ENCODE results near the gene LGALSL.

The LGALSL gene

DNA sequence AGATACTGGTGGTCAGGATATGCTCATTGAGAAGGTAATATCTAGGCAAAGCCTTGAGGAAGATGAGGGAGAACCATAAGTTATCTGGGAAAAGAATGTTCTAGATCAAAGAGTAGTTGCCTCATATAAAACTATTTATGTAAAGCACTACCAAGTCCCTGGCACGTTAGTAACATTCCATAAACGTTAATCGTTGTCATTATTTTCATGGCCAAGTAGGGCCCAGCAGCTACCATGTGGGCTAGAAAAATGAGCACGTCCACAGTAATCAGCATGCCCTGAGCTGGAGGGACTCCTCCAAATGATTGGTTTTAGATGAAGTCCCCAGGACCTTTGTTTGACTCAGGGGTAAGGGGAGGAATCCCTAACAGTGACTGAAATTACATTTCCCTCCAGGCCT is 37.5 kb downstream of the LGALSL start:
- H3K4me3 ChIP-seq (ENCODE audit: low read length in 2 of 2) = no peak overlapping the region
- H3K9ac ChIP-seq (ENCODE audit: low read depth in 1 of 2, low read length in 2 of 2) = no peak overlapping the region
- no peaks in the 10 kb centered on the region for H3K27me3 ChIP-seq (ENCODE audit: control insufficient read depth in 2 of 2, insufficient read depth in 2 of 2, low read length in 2 of 2)
- H3K27ac ChIP-seq (ENCODE audit: low read depth in 2 of 2, low read length in 2 of 2) = no peak overlapping the region
- H3K36me3 ChIP-seq (ENCODE audit: control insufficient read depth in 2 of 2, insufficient read depth in 2 of 2, low read length in 2 of 2) = no peaks in the 10 kb centered on the region
- no peaks in the 10 kb centered on the region for H3K9me3 ChIP-seq (ENCODE audit: control insufficient read depth in 2 of 2, low read length in 2 of 2)
- peaks cover 0 to 5% of the 10 kb centered on the region in 2 donors for H3K4me1 ChIP-seq (ENCODE audit: control insufficient read depth in 2 of 2, insufficient read depth in 2 of 2, low read length in 2 of 2)

DNA sequence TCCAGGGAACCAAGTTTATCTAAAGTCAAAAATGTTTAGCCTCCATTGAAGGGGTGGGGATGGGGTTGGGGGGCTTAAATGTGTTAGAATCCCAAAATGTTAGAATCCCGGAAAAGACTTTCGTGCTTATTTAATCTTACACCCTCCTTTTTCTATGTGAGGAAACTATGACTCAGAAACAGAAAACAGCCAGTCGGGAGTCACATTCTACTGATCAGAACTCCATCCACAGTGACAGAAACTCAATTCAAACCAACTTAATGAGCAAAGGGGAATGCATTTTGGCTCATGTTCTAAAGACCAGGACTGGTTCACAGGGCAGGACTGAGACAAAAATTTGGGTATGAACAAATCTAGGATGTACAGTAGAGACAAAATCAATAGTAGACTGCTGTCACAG is 38.3 kb downstream of the LGALSL start:
- Histone ChIP-seq H3K9ac (ENCODE audit: low read depth in 1 of 2, low read length in 2 of 2) (no peak overlapping the region), H3K27ac (ENCODE audit: low read depth in 2 of 2, low read length in 2 of 2) (no peak overlapping the region), H3K4me1 (ENCODE audit: control insufficient read depth in 2 of 2, insufficient read depth in 2 of 2, low read length in 2 of 2) (peaks cover 0 to 5% of the 10 kb centered on the region in 2 donors), H3K36me3 (ENCODE audit: control insufficient read depth in 2 of 2, insufficient read depth in 2 of 2, low read length in 2 of 2) (no peaks in the 10 kb centered on the region), H3K4me3 (ENCODE audit: low read length in 2 of 2) (no peak overlapping the region), H3K27me3 (ENCODE audit: control insufficient read depth in 2 of 2, insufficient read depth in 2 of 2, low read length in 2 of 2) (peaks cover 0 to 1% of the 10 kb centered on the region in 2 donors), H3K9me3 (ENCODE audit: control insufficient read depth in 2 of 2, low read length in 2 of 2) (no peaks in the 10 kb centered on the region)

DNA sequence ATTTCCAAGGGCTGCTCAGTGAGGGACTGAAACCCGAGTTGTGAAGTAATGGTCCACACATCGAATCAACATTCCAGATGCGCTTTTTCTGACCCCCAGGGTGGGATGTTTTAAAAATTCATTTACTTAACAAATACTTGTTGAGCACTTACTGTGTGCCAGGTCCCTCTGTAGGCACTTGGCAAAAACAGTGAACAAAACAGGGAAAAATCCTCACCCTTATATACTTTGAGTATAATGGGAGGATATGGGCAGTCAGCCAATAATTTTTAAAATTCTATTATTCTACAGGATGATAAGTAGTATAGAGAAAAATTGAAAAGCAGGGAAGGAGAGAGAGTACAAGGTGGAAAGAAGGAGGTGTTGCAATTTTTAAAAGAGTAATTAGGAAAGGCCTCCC is 38.9 kb downstream of the LGALSL start:
- Histone ChIP-seq H3K27me3 (ENCODE audit: control insufficient read depth in 2 of 2, insufficient read depth in 2 of 2, low read length in 2 of 2) (peaks cover 0 to 3% of the 10 kb centered on the region in 2 donors), H3K9me3 (ENCODE audit: control insufficient read depth in 2 of 2, low read length in 2 of 2) (no peaks in the 10 kb centered on the region)

DNA sequence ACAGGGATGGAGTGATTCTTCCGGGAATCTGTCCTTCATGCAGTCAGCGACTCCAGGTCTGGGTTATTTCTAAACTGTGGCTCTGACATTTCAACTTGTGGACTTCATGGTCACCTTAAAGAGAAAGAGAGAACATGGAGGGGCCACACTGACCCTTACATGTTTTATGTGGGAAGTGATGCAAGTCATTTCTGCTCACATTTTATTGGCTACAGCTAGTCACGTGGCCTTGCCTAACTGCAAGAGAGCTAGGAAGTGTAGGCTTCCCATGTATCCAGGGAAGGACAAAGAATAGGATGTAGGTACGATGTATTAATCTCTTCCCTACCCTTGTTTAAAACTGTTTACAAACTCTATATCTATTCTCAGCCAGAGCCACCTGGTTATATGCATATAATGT is 39.8 kb downstream of the LGALSL start:
- Histone ChIP-seq H3K4me3 (ENCODE audit: low read length in 2 of 2) (no peak overlapping the region), H3K9me3 (ENCODE audit: control insufficient read depth in 2 of 2, low read length in 2 of 2) (no peaks in the 10 kb centered on the region), H3K27ac (ENCODE audit: low read depth in 2 of 2, low read length in 2 of 2) (no peak overlapping the region), H3K36me3 (ENCODE audit: control insufficient read depth in 2 of 2, insufficient read depth in 2 of 2, low read length in 2 of 2) (no peaks in the 10 kb centered on the region), H3K4me1 (ENCODE audit: control insufficient read depth in 2 of 2, insufficient read depth in 2 of 2, low read length in 2 of 2) (no peaks in the 10 kb centered on the region), H3K27me3 (ENCODE audit: control insufficient read depth in 2 of 2, insufficient read depth in 2 of 2, low read length in 2 of 2) (peaks cover 0 to 3% of the 10 kb centered on the region in 2 donors), H3K9ac (ENCODE audit: low read depth in 1 of 2, low read length in 2 of 2) (no peak overlapping the region)

More for the DNA sequence above, 38.9 kb downstream of the LGALSL start:
- Histone ChIP-seq H3K4me3 (ENCODE audit: low read length in 2 of 2) (no peak overlapping the region), H3K9ac (ENCODE audit: low read depth in 1 of 2, low read length in 2 of 2) (no peak overlapping the region), H3K4me1 (ENCODE audit: control insufficient read depth in 2 of 2, insufficient read depth in 2 of 2, low read length in 2 of 2) (peaks cover 0 to 3% of the 10 kb centered on the region in 2 donors), H3K36me3 (ENCODE audit: control insufficient read depth in 2 of 2, insufficient read depth in 2 of 2, low read length in 2 of 2) (no peaks in the 10 kb centered on the region), H3K27ac (ENCODE audit: low read depth in 2 of 2, low read length in 2 of 2) (no peak overlapping the region)

DNA sequence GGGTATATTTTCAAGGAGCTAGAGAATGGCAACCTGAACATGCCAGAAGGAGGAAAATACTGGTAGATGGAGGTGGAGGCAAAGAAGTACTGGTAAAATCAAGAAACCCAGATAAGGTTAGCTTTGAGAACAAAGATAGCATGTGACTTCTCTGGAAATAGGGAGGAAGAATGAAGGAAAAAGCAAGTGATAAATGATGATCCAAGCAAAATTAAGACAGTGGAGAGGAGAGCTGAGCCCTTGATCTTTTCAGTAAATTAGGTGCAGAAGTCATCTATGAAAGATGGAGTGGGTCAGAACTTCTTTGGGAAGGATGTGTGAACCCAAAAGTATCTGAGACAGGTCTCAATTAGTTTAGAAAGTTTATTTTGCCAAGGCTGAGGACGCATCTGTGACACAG is 44.5 kb downstream of the LGALSL start:
- Histone ChIP-seq H3K9ac (ENCODE audit: low read depth in 1 of 2, low read length in 2 of 2) (no peak overlapping the region), H3K27me3 (ENCODE audit: control insufficient read depth in 2 of 2, insufficient read depth in 2 of 2, low read length in 2 of 2) (peaks cover 0 to 3% of the 10 kb centered on the region in 2 donors), H3K9me3 (ENCODE audit: control insufficient read depth in 2 of 2, low read length in 2 of 2) (no peaks in the 10 kb centered on the region), H3K36me3 (ENCODE audit: control insufficient read depth in 2 of 2, insufficient read depth in 2 of 2, low read length in 2 of 2) (no peaks in the 10 kb centered on the region), H3K4me1 (ENCODE audit: control insufficient read depth in 2 of 2, insufficient read depth in 2 of 2, low read length in 2 of 2) (no peaks in the 10 kb centered on the region), H3K4me3 (ENCODE audit: low read length in 2 of 2) (no peak overlapping the region), H3K27ac (ENCODE audit: low read depth in 2 of 2, low read length in 2 of 2) (no peak overlapping the region)

DNA sequence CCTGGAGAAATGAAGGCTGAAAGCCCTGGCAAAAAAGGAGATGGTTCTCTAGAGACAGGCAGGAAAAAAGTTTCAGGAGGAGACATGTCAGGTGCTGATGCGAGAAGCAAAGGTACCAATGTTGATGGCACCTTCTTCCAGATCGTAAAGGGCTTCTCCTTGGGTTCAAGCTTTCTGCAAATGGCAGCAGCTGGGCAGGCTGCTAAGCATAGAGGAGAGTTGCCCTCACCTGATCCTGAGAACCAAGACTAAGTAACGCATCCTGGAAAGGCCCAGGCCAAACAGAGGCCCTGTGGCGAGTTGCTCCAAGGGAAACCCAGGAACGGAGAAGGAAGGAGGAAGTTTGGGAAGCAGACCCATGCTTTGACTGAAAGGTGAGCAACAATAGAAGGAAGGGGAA is 46.6 kb downstream of the LGALSL start:
- H3K4me1 ChIP-seq (ENCODE audit: control insufficient read depth in 2 of 2, insufficient read depth in 2 of 2, low read length in 2 of 2) = no peaks in the 10 kb centered on the region

DNA sequence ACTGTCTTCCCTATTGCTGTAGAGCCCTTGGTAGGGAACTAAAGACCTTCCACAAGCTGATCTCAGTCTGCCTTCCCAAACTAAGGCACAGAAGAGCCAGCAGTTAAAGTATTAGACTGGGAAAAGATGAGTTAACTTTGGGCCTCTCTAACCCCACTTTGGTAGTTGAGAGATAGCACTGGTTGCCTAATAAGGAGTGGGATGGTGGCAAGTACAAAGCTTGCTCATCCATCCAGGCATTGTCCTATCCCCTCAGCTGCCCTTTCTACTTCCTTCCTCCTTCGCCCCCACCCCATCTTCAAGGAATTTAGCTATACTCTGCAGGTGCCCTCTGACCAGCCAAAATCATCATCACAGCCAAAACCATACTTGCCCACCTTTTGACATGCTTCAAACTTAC is 48.0 kb downstream of the LGALSL start:
- H3K4me1 ChIP-seq (ENCODE audit: control insufficient read depth in 2 of 2, insufficient read depth in 2 of 2, low read length in 2 of 2) = no peaks in the 10 kb centered on the region
- no peak overlapping the region for H3K27ac ChIP-seq (ENCODE audit: low read depth in 2 of 2, low read length in 2 of 2)
- H3K27me3 ChIP-seq (ENCODE audit: control insufficient read depth in 2 of 2, insufficient read depth in 2 of 2, low read length in 2 of 2) = peaks cover 0 to 3% of the 10 kb centered on the region in 2 donors
- no peak overlapping the region for H3K4me3 ChIP-seq (ENCODE audit: low read length in 2 of 2)
- no peaks in the 10 kb centered on the region for H3K36me3 ChIP-seq (ENCODE audit: control insufficient read depth in 2 of 2, insufficient read depth in 2 of 2, low read length in 2 of 2)
- no peaks in the 10 kb centered on the region for H3K9me3 ChIP-seq (ENCODE audit: control insufficient read depth in 2 of 2, low read length in 2 of 2)
- no peak overlapping the region for H3K9ac ChIP-seq (ENCODE audit: low read depth in 1 of 2, low read length in 2 of 2)

More for the DNA sequence above, 46.6 kb downstream of the LGALSL start:
- Histone ChIP-seq H3K36me3 (ENCODE audit: control insufficient read depth in 2 of 2, insufficient read depth in 2 of 2, low read length in 2 of 2) (no peaks in the 10 kb centered on the region), H3K9me3 (ENCODE audit: control insufficient read depth in 2 of 2, low read length in 2 of 2) (no peaks in the 10 kb centered on the region), H3K9ac (ENCODE audit: low read depth in 1 of 2, low read length in 2 of 2) (no peak overlapping the region), H3K27ac (ENCODE audit: low read depth in 2 of 2, low read length in 2 of 2) (no peak overlapping the region), H3K27me3 (ENCODE audit: control insufficient read depth in 2 of 2, insufficient read depth in 2 of 2, low read length in 2 of 2) (peaks cover 0 to 3% of the 10 kb centered on the region in 2 donors), H3K4me3 (ENCODE audit: low read length in 2 of 2) (no peak overlapping the region)

DNA sequence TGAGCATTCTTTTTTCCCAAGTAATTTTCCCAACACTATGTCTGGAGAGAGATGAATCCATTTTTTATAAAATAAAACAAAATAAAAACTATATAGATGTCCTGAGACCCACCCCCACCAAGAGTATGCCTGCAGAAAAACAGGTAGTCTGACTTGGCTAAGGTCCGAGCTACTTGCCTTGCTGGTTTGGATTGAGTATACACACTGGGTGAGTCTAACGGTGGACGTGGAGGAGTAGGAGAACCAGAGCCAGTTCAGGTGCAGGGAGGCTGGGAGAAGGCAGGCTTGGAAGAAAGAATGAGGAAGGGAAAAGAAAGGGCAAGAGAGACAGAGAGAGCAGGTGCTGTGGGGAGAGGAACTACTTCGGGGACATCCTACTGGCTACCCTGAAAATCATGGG is 48.9 kb downstream of the LGALSL start:
- Histone ChIP-seq H3K4me1 (ENCODE audit: control insufficient read depth in 2 of 2, insufficient read depth in 2 of 2, low read length in 2 of 2) (no peaks in the 10 kb centered on the region), H3K9me3 (ENCODE audit: control insufficient read depth in 2 of 2, low read length in 2 of 2) (no peaks in the 10 kb centered on the region), H3K27me3 (ENCODE audit: control insufficient read depth in 2 of 2, insufficient read depth in 2 of 2, low read length in 2 of 2) (no peaks in the 10 kb centered on the region), H3K4me3 (ENCODE audit: low read length in 2 of 2) (no peak overlapping the region), H3K9ac (ENCODE audit: low read depth in 1 of 2, low read length in 2 of 2) (no peak overlapping the region), H3K27ac (ENCODE audit: low read depth in 2 of 2, low read length in 2 of 2) (no peak overlapping the region), H3K36me3 (ENCODE audit: control insufficient read depth in 2 of 2, insufficient read depth in 2 of 2, low read length in 2 of 2) (no peaks in the 10 kb centered on the region)

DNA sequence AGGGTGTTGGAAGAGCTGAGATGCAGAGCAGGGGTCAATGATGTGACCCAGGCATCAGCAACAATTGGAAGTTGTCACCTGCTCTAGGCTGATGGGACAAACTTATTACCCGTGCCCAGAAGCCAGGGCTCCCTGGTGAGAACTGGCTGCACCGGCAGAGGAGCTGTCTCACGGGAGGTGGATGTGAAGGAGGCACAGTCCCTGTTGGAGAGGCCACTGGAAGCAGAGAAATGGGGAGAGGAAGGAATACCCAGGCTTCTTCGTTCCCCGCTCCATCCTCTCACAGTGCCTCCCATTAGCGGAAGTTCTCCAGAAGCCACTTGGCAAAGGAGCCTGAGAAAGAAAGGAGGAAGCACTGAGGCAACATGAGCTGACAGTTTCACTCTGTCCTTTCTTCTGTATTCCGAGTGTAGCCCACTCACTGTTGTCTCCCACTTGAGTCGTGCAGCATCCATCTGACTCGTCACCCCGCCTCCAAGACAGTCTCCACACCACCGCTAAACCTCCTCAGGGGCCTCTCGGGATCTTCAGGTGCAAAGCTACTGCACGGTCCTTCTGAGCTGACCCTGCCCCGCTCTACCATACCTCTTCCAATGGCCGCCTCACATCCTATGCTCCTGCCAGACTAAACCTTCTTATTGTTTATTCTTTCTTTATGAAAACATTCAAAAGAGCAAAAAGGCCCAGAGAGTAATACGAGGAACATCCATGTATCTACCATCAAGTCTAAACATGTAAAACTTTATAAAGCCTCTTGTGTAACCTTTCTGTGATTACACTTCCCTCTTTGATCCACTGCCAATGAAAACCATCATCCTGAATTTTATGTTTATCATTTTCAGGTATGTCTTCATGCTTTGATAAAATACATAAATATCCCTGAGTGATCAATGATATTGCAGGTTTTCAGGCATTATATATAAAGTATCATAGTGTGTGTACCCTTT is 51.1 kb downstream of the LGALSL start:
- H3K9ac ChIP-seq (ENCODE audit: low read depth in 1 of 2, low read length in 2 of 2) = no peak overlapping the region
- no peaks in the 10 kb centered on the region for H3K9me3 ChIP-seq (ENCODE audit: control insufficient read depth in 2 of 2, low read length in 2 of 2)
- no peak overlapping the region for H3K27ac ChIP-seq (ENCODE audit: low read depth in 2 of 2, low read length in 2 of 2)
- no peaks in the 10 kb centered on the region for H3K4me1 ChIP-seq (ENCODE audit: control insufficient read depth in 2 of 2, insufficient read depth in 2 of 2, low read length in 2 of 2)
- H3K27me3 ChIP-seq (ENCODE audit: control insufficient read depth in 2 of 2, insufficient read depth in 2 of 2, low read length in 2 of 2) = no peaks in the 10 kb centered on the region
- no peak overlapping the region for H3K4me3 ChIP-seq (ENCODE audit: low read length in 2 of 2)
- no peaks in the 10 kb centered on the region for H3K36me3 ChIP-seq (ENCODE audit: control insufficient read depth in 2 of 2, insufficient read depth in 2 of 2, low read length in 2 of 2)

DNA sequence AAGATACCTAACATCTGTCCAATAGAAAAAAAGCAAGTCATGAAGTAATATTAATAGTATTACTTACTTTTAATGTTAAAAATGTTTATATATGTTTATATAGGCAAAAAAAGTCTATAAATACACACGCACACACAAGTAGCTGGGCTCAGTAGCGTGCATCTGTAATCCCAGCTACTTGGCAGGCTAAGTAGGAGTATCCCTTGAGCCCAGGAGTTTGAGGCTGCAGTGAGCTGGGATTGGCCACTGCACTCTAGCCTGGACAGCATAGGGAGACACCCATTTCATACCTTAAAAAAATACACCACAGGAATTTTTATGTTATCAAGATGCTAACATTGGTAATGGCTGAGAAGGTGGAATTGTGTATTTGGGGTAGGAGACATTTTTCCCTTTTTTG is 52.7 kb downstream of the LGALSL start:
- Histone ChIP-seq H3K36me3 (ENCODE audit: control insufficient read depth in 2 of 2, insufficient read depth in 2 of 2, low read length in 2 of 2) (no peaks in the 10 kb centered on the region), H3K4me1 (ENCODE audit: control insufficient read depth in 2 of 2, insufficient read depth in 2 of 2, low read length in 2 of 2) (no peaks in the 10 kb centered on the region), H3K27ac (ENCODE audit: low read depth in 2 of 2, low read length in 2 of 2) (no peak overlapping the region), H3K9me3 (ENCODE audit: control insufficient read depth in 2 of 2, low read length in 2 of 2) (no peaks in the 10 kb centered on the region), H3K27me3 (ENCODE audit: control insufficient read depth in 2 of 2, insufficient read depth in 2 of 2, low read length in 2 of 2) (no peaks in the 10 kb centered on the region), H3K4me3 (ENCODE audit: low read length in 2 of 2) (no peak overlapping the region), H3K9ac (ENCODE audit: low read depth in 1 of 2, low read length in 2 of 2) (no peak overlapping the region)

Measured in mucosa of rectum (tissue), 2 donors.